PC-9 (cell line): ENCODE measurements around the gene OSCP1. TPM values are rescaled to one million over a fixed set of nuclear protein-coding genes. Genes with fewer than 3 reads are reported as not detected.

Experiments
- Bru-seq: library from RNA; stranded (reverse); fragments of 400-500 nt; gene quantifications from one replicate; lab custom pipeline; 2021; lab: Mats Ljungman, UMichigan
- BruChase-seq, 2 experiments: library from RNA; stranded (reverse); fragments of 400-500 nt; gene quantifications; one replicate each; lab custom pipeline; 2021; lab: Mats Ljungman, UMichigan
- BruUV-seq: library from RNA; stranded (reverse); fragments of 400-500 nt; replicated peaks from 2 replicates; lab custom pipeline; 2021; lab: Mats Ljungman, UMichigan
- CTCF ChIA-PET: fragments of 300-600 bp; sonication (Branson Sonifier 250); formaldehyde crosslinking; loops from one replicate; lab custom pipeline; 2022; ENCODE audit warnings: antibody characterized with exemption; lab: Charles Lee
- POLR2A ChIA-PET: fragments of 300-600 bp; sonication (Branson Sonifier 250); formaldehyde crosslinking; loops from one replicate; lab custom pipeline; 2022; ENCODE audit warnings: antibody characterized with exemption; ENCODE audit not compliant: unreplicated experiment; lab: Charles Lee
- DNase-seq, 2 experiments: peaks; one replicate each; pipeline versions ENCODE4 v3.0.0 to v3.0.0-alpha.2; 2015 to 2022; ENCODE audit warnings: mixed read lengths in 1 of 2
- H2AFZ ChIP-seq: fragments of 200-600 bp; sonication (generic); 2 replicates; pipeline ENCODE4 v1.8.1; 2017; ENCODE audit warnings: antibody characterized with exemption
- H3F3A ChIP-seq: fragments of 200-600 bp; sonication (generic); 2 replicates; pipeline ENCODE4 v1.8.1; 2017; ENCODE audit warnings: antibody characterized with exemption, mild to moderate bottlenecking, low read depth; ENCODE audit not compliant: insufficient read depth
- H3K27ac ChIP-seq: fragments of 200-600 bp; sonication (generic); 2 replicates; pipeline ENCODE4 v1.6.1; 2016; ENCODE audit warnings: mixed run types
- H3K27me3 ChIP-seq: fragments of 200-600 bp; sonication (generic); 2 replicates; pipeline ENCODE4 v1.6.1; 2016; ENCODE audit warnings: low read depth, mixed run types; ENCODE audit not compliant: insufficient read depth
- H3K36me3 ChIP-seq: fragments of 200-600 bp; sonication (generic); 2 replicates; pipeline ENCODE4 v1.6.1; 2016; ENCODE audit warnings: low read depth, mixed run types
- H3K4me1 ChIP-seq: fragments of 200-600 bp; sonication (generic); replicated peaks from 2 replicates; pipeline ENCODE4 v1.6.1; 2016; ENCODE audit warnings: mixed run types; ENCODE audit not compliant: insufficient read depth
- H3K4me2 ChIP-seq: fragments of 200-600 bp; sonication (generic); 2 replicates; pipeline ENCODE4 v1.6.1; 2017; ENCODE audit warnings: mixed run types
- H3K4me3 ChIP-seq: fragments of 200-600 bp; sonication (generic); 2 replicates; pipeline ENCODE4 v1.6.1; 2016; ENCODE audit warnings: mixed run types
- H3K79me2 ChIP-seq: fragments of 200-600 bp; sonication (generic); 2 replicates; pipeline ENCODE4 v1.6.1; 2017; ENCODE audit warnings: low read depth, mixed run types
- H3K9me2 ChIP-seq: fragments of 200-600 bp; sonication (generic); 2 replicates; pipeline ENCODE4 v1.8.1; 2017; ENCODE audit warnings: mild to moderate bottlenecking; ENCODE audit not compliant: insufficient read depth
- H3K9me3 ChIP-seq: fragments of 200-600 bp; sonication (generic); 2 replicates; pipeline ENCODE4 v1.8.1; 2016; ENCODE audit warnings: low read depth; ENCODE audit not compliant: insufficient read depth
- H4K20me1 ChIP-seq: fragments of 200-600 bp; sonication (generic); 2 replicates; pipeline ENCODE4 v1.8.1; 2017; ENCODE audit not compliant: insufficient read depth
- EZH2 ChIP-seq: fragments of 200-600 bp; sonication (generic); IDR thresholded peaks from 2 replicates; pipeline ENCODE4 v1.8.0; 2017; ENCODE audit warnings: antibody characterized with exemption, low read depth
- intact Hi-C: fragments of 100-400 bp; cut with micrococcal nuclease; formaldehyde crosslinking; loops from one replicate; pipeline ENCODE4 v1.10.0; 2022; ENCODE audit not compliant: unreplicated experiment
- long read RNA-seq: library from polyadenylated mRNA; stranded (forward); transcript quantifications from one replicate; pipeline ENCODE4 v2.0.0, GENCODE V29; 2022
- total RNA-seq: library from RNA; stranded (reverse); gene quantifications from 2 replicates; pipeline ENCODE4 v1.2.3, GENCODE V29; 2021
- TF ChIP-seq, protein P1 (sequence below): fragments of 200-600 bp; sonication (generic); conservative IDR thresholded peaks from 2 replicates; pipeline ENCODE4 v1.6.1; 2017; ENCODE audit warnings: mixed run types, antibody characterized with exemption, mild to moderate bottlenecking, moderate library complexity

Gene OSCP1, protein sequence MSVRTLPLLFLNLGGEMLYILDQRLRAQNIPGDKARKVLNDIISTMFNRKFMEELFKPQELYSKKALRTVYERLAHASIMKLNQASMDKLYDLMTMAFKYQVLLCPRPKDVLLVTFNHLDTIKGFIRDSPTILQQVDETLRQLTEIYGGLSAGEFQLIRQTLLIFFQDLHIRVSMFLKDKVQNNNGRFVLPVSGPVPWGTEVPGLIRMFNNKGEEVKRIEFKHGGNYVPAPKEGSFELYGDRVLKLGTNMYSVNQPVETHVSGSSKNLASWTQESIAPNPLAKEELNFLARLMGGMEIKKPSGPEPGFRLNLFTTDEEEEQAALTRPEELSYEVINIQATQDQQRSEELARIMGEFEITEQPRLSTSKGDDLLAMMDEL
- total RNA-seq (21.6 and 25.7 TPM in 2 replicates), Bru-seq, nascent RNA (percentile 64 among the genes with signal in this experiment), BruChase-seq, experiment 1, labeled RNA remaining after a 2-hour chase (percentile 54 among the genes with signal in this experiment), BruChase-seq, experiment 2, labeled RNA remaining after a 6-hour chase (percentile 60 among the genes with signal in this experiment)
- long read RNA-seq, transcript OSCP1-202 (5 exons, 767 nt) = minor isoform, 11 of 64 reads
- long read RNA-seq, transcript OSCP1-201 (10 exons, 1,455 nt) = major isoform, 23 of 64 reads
- long read RNA-seq, partial matches to known transcripts = 14 of 64 reads
- long read RNA-seq, other reads (novel, unspliced or antisense) = 14 of 64 reads

DNA sequence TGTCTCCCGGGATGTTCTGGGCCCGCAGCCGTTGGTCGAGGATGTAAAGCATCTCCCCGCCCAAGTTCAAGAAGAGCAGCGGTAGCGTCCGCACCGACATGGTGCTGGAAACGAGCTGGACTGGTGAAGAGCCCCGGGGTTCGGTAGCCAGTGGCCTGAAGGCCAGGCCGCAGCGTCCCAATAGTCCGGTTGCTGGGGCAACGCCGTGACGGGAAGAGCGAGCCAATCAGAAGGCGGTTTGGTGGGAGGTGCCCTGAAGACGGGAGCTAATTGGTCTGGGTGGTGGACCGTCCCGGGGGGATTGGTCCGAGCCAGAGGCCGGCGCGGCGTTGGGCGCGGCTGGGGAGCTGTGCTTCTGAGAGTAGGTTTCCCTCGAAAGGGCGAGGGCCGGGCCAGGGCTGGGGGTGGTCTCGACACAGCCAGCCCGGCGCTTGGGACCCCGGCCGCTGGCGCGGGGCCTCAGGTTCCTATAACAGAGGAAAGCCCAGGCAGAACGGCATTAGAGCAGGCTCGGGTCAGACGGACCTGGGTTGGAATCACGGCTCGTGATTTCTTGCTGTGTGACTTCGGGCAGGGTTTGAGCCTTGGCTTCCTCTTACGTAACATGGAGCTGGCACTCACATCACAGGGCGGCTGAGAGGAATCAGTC is at the start of gene OSCP1:
OSCP1 (minus strand) TSS at position 182 of the 649 bp plus-strand sequence; CDS start at position 100, 82 bp downstream.
- TF ChIP-seq, protein P1, sequence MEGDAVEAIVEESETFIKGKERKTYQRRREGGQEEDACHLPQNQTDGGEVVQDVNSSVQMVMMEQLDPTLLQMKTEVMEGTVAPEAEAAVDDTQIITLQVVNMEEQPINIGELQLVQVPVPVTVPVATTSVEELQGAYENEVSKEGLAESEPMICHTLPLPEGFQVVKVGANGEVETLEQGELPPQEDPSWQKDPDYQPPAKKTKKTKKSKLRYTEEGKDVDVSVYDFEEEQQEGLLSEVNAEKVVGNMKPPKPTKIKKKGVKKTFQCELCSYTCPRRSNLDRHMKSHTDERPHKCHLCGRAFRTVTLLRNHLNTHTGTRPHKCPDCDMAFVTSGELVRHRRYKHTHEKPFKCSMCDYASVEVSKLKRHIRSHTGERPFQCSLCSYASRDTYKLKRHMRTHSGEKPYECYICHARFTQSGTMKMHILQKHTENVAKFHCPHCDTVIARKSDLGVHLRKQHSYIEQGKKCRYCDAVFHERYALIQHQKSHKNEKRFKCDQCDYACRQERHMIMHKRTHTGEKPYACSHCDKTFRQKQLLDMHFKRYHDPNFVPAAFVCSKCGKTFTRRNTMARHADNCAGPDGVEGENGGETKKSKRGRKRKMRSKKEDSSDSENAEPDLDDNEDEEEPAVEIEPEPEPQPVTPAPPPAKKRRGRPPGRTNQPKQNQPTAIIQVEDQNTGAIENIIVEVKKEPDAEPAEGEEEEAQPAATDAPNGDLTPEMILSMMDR = no peak; the same call in 1 of the 2 replicates
- TF ChIP-seq EZH2 = no peak
- Histone ChIP-seq H3F3A (peaks cover 22% of the 10 kb centered on the region; the same call in 1 of the 2 replicates), H4K20me1 (no peaks in the 10 kb centered on the region), H3K4me2 (peak within 1 kb of the TSS; percentile 85), H3K27me3 (no peaks in the 10 kb centered on the region), H3K36me3 (no peaks in the 10 kb centered on the region; the same call in 1 of the 2 replicates), H3K4me3 (peak within 1 kb of the TSS; percentile 87), H2AFZ (peak within 1 kb of the TSS; percentile 97), H3K27ac (peak within 1 kb of the TSS; percentile 73), H3K4me1 (no peaks in the 10 kb centered on the region), H3K9me3 (no peaks in the 10 kb centered on the region), H3K9me2 (no peaks in the 10 kb centered on the region), H3K79me2 (no peaks in the 10 kb centered on the region)
- ChIA-PET CTCF (interaction anchor here (1.3 kb wide), 1 partner anchor 66 kb away, joined by 5 read pairs; no protein-coding TSS in a partner anchor), POLR2A (interaction anchor here (0.5 to 1.2 kb wide), 18 partner anchors 9 to 1358 kb away, joined by 3 to 14 read pairs (median 4); partner anchors contain the start of genes MRPS15 and SNIP1)
- peak; percentile 89 to 98 for DNase-seq
- BruUV-seq = no TSS peak
- intact Hi-C loops = loop anchor here (1.0 kb wide), 3 partner anchors 13 to 108 kb away; no protein-coding TSS in a partner anchor

DNA sequence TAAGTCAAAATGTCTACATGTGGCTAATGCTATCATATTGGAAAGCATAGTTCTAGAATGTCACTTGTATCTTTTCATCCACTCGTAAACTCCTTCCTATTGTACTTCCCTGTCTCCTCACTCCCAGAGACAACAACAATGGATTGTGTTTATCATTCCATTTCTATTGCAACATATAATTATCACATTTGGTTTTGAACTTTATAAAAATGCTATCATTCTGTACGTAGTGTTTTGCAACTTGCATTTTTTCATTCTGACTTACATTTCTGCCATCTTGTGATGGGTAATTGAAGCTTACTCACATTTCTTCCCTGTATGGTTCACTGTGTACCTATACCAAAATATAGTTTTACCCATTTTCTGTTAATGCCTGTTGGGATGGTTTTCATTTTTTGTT is 47.0 kb upstream of the OSCP1 start:
- H3K79me2 ChIP-seq = no peaks in the 10 kb centered on the region
- ChIA-PET POLR2A (interaction anchor here (0.6 to 0.7 kb wide), 2 partner anchors 30 to 47 kb away, joined by 3 to 4 read pairs; partner anchors contain the start of gene OSCP1), CTCF (interaction anchor here (0.6 kb wide), 1 partner anchor 38 kb away, joined by 14 read pairs; no protein-coding TSS in a partner anchor)
- intact Hi-C loops = no loop called here
- peak overlapping the region; percentile 31 for H3K4me2 ChIP-seq
- peak overlapping the region; percentile 62 for H3K27ac ChIP-seq
- H4K20me1 ChIP-seq = no peaks in the 10 kb centered on the region
- H3K9me2 ChIP-seq = no peaks in the 10 kb centered on the region
- H3K27me3 ChIP-seq = no peaks in the 10 kb centered on the region
- no peaks in the 10 kb centered on the region for H3K36me3 ChIP-seq
- peak overlapping the region; percentile 55; the same call in 1 of the 2 replicates for H2AFZ ChIP-seq
- peaks cover 26% of the 10 kb centered on the region for H3F3A ChIP-seq
- peak in 1 of 2 experiments; percentile 88 for DNase-seq
- 0 out of 2 replicates have a peak, but pooled peaks cover 5% of the 10 kb centered on the region for H3K9me3 ChIP-seq
- peaks cover 16% of the 10 kb centered on the region for H3K4me1 ChIP-seq
- TF ChIP-seq, protein P1 = no peak
- TF ChIP-seq EZH2 = no peak
- no peak overlapping the region for H3K4me3 ChIP-seq
- BruUV-seq = no TSS peak
